Lower lobe of right lung (tissue), 2 donors: ENCODE results near the gene ZMIZ1. TPM values are rescaled to one million over a fixed set of nuclear protein-coding genes. Genes with fewer than 3 reads are reported as not detected.

ENCODE experiments used
- ATAC-seq, 2 donors: fragments of 200-7000 bp; cut with Tn5 transposase; one replicate each; pipeline ENCODE4 v1.9.1; 2020 to 2022; ENCODE audit warnings: mild to moderate bottlenecking in 2 of 2, moderate library complexity in 2 of 2
- DNase-seq: peaks from one replicate; pipeline ENCODE4 v3.0.0-alpha.2; 2020
- H3K27ac ChIP-seq: fragments of 200-600 bp; one replicate; pipeline ENCODE4 v1.8.0; 2022
- H3K27me3 ChIP-seq: fragments of 200-600 bp; one replicate; pipeline ENCODE4 v1.8.0; 2022; ENCODE audit warnings: low read depth
- H3K36me3 ChIP-seq: fragments of 200-600 bp; one replicate; pipeline ENCODE4 v1.8.0; 2022; ENCODE audit warnings: mild to moderate bottlenecking
- H3K4me1 ChIP-seq: fragments of 200-600 bp; one replicate; pipeline ENCODE4 v1.8.0; 2022
- H3K4me3 ChIP-seq: fragments of 200-600 bp; one replicate; pipeline ENCODE4 v1.8.0; 2022; ENCODE audit warnings: mild to moderate bottlenecking
- H3K9me3 ChIP-seq: fragments of 200-600 bp; one replicate; pipeline ENCODE4 v1.8.0; 2022
- intact Hi-C: fragments of 100-400 bp; cut with DNase I; formaldehyde crosslinking; loops from one replicate; pipeline ENCODE4 v1.11.0; 2022
- total RNA-seq: library from RNA; stranded (reverse); fragmentation: NEBNext Ultra II Directional; extraction: Animal tissue kit (Norgen Biotek cat#: 25700); gene quantifications from one replicate; pipeline ENCODE4 v1.2.1, GENCODE V29; 2021
- TF ChIP-seq, protein P1 (sequence below): fragments of 200-600 bp; IDR thresholded peaks from one replicate; pipeline ENCODE4 v1.8.0; 2022; ENCODE audit warnings: antibody characterized with exemption, mild to moderate bottlenecking
- donor health status: DM: no; HTN: yes; CAD: no; lungs with severe emphysema.

ZMIZ1 gene
- total RNA-seq, 1 donor from 2014 or later = 102 TPM

DNA sequence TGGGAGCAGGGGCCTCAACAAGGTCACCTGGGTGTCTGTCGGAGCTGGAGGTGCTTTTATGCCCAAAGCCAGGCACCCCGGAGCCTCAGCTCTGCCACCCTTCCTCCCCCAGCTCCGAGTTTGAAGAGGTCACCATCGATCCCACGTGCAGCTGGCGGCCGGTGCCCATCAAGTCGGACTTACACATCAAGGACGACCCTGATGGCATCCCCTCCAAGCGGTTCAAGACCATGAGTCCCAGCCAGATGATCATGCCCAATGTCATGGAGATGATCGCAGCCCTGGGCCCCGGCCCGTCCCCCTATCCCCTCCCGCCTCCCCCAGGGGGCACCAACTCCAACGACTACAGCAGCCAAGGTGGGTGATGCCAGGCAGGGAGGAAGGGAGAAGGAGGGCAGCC lies 237.2 kb downstream of the ZMIZ1 start:
- no peak overlapping the region for H3K4me3 ChIP-seq
- intact Hi-C loops = no loop called here
- TF ChIP-seq, protein P1, sequence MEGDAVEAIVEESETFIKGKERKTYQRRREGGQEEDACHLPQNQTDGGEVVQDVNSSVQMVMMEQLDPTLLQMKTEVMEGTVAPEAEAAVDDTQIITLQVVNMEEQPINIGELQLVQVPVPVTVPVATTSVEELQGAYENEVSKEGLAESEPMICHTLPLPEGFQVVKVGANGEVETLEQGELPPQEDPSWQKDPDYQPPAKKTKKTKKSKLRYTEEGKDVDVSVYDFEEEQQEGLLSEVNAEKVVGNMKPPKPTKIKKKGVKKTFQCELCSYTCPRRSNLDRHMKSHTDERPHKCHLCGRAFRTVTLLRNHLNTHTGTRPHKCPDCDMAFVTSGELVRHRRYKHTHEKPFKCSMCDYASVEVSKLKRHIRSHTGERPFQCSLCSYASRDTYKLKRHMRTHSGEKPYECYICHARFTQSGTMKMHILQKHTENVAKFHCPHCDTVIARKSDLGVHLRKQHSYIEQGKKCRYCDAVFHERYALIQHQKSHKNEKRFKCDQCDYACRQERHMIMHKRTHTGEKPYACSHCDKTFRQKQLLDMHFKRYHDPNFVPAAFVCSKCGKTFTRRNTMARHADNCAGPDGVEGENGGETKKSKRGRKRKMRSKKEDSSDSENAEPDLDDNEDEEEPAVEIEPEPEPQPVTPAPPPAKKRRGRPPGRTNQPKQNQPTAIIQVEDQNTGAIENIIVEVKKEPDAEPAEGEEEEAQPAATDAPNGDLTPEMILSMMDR = no peak
- no peaks in the 10 kb centered on the region for H3K4me1 ChIP-seq
- no peaks in the 10 kb centered on the region for H3K27me3 ChIP-seq
- peaks cover 100% of the 10 kb centered on the region for H3K36me3 ChIP-seq
- H3K27ac ChIP-seq = no peak overlapping the region
- DNase-seq (peak; percentile 44), ATAC-seq (no peak)
- no peaks in the 10 kb centered on the region for H3K9me3 ChIP-seq

DNA sequence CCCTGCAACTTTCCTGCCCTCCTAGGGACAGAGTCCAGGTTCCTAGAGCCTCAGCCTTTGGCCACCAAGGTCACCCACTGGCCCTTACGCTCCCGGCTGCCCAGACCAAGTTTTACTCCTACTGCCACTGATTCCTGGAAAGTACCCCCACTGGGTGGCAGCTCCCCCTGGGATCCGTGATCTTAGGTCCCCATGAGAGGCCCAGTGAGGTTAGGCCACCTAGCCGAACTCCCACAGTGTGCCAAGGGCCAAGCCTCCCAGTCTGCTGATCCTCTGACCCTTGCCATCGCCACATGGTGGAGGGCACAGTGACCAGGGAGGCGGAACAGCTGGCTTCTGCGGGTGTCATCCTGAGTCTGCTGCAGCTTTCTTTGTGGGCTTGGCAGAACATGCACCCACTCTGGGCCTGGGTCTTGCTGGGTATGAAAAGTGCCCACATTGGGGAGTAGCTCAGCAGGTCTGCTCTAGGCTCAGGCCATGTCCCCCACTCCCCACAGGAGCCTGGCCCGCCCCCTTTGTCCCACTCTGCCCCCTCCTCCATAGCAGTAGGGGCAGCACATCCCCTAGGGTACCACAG lies 238.0 kb downstream of the ZMIZ1 start:
- TF ChIP-seq, protein P1 = no peak

DNA sequence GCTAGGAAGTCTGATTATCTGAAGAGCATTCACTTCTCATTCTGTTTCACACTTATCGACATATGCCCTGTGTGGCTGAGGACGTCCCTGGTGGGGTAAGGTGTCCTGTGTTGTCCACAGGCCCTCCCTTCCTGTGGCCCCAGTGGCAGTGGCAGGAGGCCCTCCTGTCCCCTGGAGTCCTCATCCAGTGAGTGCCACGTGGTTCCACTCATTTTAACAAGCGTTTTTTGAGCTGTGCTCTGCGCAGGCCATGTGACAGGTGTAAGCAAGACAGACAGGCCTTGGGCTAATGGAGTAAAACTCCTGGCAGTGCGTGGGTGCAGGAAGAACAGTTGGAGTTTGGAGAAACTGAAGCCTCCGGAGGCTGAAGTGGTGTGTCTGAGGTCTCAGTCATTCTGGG lies 239.2 kb downstream of the ZMIZ1 start:
- no peaks in the 10 kb centered on the region for H3K4me1 ChIP-seq
- peaks cover 100% of the 10 kb centered on the region for H3K36me3 ChIP-seq
- H3K4me3 ChIP-seq = no peak overlapping the region
- intact Hi-C loops = no loop called here
- DNase-seq = peak; percentile 30
- H3K9me3 ChIP-seq = no peaks in the 10 kb centered on the region
- no peak overlapping the region for H3K27ac ChIP-seq
- TF ChIP-seq, protein P1 = no peak
- ATAC-seq = no peak
- no peaks in the 10 kb centered on the region for H3K27me3 ChIP-seq

More for the DNA sequence above, 238.0 kb downstream of the ZMIZ1 start:
- Histone ChIP-seq H3K4me1 (no peaks in the 10 kb centered on the region), H3K36me3 (peaks cover 100% of the 10 kb centered on the region), H3K9me3 (no peaks in the 10 kb centered on the region), H3K27me3 (no peaks in the 10 kb centered on the region), H3K4me3 (no peak overlapping the region), H3K27ac (no peak overlapping the region)
- DNase-seq (peak; percentile 20), ATAC-seq (no peak)
- intact Hi-C loops = no loop called here

DNA sequence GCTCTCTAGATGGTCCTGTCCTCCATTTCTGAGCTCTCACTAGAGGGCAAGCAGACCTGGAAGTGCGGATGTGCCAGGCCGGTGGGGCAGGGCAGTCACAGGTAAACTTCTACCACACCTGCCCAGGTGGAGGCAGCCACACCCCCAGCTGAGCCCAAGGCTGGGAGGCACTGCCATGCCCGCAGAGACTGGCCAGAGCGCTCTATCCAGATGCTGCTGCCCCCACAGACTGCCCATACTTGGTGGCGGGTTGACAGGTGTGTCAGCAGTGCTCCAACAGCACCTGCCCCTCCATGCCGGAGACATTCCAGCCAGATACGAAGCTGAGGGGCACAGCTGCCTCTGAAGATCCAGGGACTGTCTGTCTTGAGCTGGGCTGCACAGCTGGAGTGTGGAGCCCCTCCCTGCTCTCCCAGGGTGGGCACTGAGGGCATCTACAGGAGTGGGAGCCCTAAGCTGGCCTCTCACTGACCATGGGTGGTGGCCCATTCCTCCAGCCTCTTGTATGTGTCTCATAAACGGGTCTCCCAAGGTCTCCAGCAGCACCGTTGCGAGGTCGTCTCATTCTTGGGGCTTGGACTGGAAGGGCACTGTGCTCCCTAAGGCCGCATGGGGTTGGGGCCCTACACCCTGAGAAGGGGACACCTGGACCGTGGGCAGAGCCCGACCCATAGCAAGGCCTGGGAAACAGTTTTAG lies 240.4 kb downstream of the ZMIZ1 start:
- ATAC-seq (no peak), DNase-seq (peak; percentile 41)
- intact Hi-C loops = no loop called here
- Histone ChIP-seq H3K27ac (no peak overlapping the region), H3K4me1 (no peaks in the 10 kb centered on the region), H3K9me3 (no peaks in the 10 kb centered on the region), H3K4me3 (no peak overlapping the region), H3K27me3 (no peaks in the 10 kb centered on the region), H3K36me3 (peaks cover 100% of the 10 kb centered on the region)
- TF ChIP-seq, protein P1 = no peak

DNA sequence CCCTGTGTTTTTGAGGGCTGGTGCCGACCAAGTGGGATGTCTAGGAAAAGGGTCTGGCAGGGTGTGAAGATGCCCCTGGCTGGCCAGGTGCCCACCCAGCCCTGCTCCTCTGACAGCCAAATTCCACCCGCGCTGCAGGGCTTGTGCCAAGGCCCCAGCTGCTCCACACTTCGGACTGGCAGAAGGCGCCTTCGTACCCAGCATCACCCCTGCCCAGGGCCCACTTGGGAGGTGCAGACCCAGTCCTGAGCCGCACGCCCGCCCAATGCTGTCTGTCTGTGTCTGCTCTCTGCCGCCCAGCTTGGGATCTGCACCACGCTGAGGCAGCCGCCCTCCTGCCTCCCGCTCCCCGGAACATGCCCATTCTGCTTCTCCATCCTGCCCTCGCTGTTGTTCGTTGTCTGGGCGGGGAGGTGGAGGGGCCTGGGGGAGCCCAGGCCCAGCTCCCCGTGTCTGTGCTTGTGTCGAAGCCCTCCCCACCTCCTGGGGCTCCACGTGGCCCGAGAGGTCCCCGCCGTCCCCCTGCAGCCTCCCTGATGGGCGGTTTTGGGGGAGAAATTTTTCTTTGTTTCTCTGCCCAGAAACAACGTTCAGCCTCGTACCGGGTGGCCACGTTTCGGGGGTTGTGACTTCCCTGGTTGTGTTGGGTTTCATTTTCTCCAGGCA lies 241.6 kb downstream of the ZMIZ1 start:
- peaks cover 99% of the 10 kb centered on the region for H3K36me3 ChIP-seq
- ATAC-seq = no peak
- H3K9me3 ChIP-seq = no peaks in the 10 kb centered on the region
- no peaks in the 10 kb centered on the region for H3K27me3 ChIP-seq
- TF ChIP-seq, protein P1 = no peak
- peak; percentile 35 for DNase-seq
- H3K4me3 ChIP-seq = no peak overlapping the region
- no peaks in the 10 kb centered on the region for H3K4me1 ChIP-seq
- intact Hi-C loops = no loop called here
- H3K27ac ChIP-seq = no peak overlapping the region
